Psoas muscle (tissue), 8 donors: ENCODE data around the gene ROPN1. TPM values are rescaled to one million over a fixed set of nuclear protein-coding genes. Genes with fewer than 3 reads are reported as not detected.
"Not testable (repeated sequence)": the region's sequence is repeated elsewhere in the genome, so short reads cannot be mapped to it uniquely, and the experiment has no call there.

Source experiments
- ATAC-seq, 4 donors: fragments of 200-7000 bp; cut with Tn5 transposase; one replicate each; pipeline ENCODE4 v1.9.1; 2020; ENCODE audit warnings: moderate library complexity in 3 of 4, mild to moderate bottlenecking in 2 of 4
- DNase-seq, 2 donors: peaks; one replicate each; pipeline ENCODE4 v3.0.0-alpha.2; 2020
- H3K27ac ChIP-seq: fragments of 200-600 bp; one replicate; pipeline ENCODE4 v1.8.0; 2022
- H3K27me3 ChIP-seq, 3 donors: fragments of 200-600 bp in 1 of 3; one replicate each; pipeline versions ENCODE4 v1.6.1 to v1.8.0; 2013 to 2022; ENCODE audit warnings: low read length in 2 of 3, mild to moderate bottlenecking in 2 of 3, moderate library complexity in 1 of 3; ENCODE audit not compliant: insufficient read depth in 3 of 3
- H3K36me3 ChIP-seq, 2 donors: fragments of 200-600 bp in 1 of 2; one replicate each; pipeline versions ENCODE4 v1.6.1 to v1.8.0; 2013 to 2022; ENCODE audit warnings: low read depth in 1 of 2, mild to moderate bottlenecking in 1 of 2, moderate library complexity in 1 of 2; ENCODE audit not compliant: insufficient read depth in 1 of 2
- H3K4me1 ChIP-seq: fragments of 200-600 bp; one replicate; pipeline ENCODE4 v1.8.0; 2022
- H3K4me3 ChIP-seq: fragments of 200-600 bp; one replicate; pipeline ENCODE4 v1.8.0; 2022; ENCODE audit warnings: mild to moderate bottlenecking
- H3K9me3 ChIP-seq: fragments of 200-600 bp; one replicate; pipeline ENCODE4 v1.8.0; 2022
- WGBS, 3 donors: extraction: QIAGEN DNeasy Blood & Tissue Kit; methylation state at CpG; one replicate each; pipeline versions ENCODE4 v1.1.6 to v1.1.7; 2013; 5-methylcytosine and 5-hydroxymethylcytosine counted together
- intact Hi-C, 2 donors: fragments of 100-400 bp; cut with DNase I; formaldehyde crosslinking; loops; one replicate each; pipeline versions ENCODE4 v1.11.0 to v1.14.2; 2022
- polyA plus RNA-seq, 3 donors: library from polyadenylated mRNA; stranded (reverse); fragments of 200-250 nt; gene quantifications; one replicate each; pipeline ENCODE4 v1.2.3, GENCODE V29; 2013
- total RNA-seq, 4 donors: library from RNA; stranded (reverse); fragmentation: NEBNext Ultra II Directional in 2 of 4; extraction: Animal tissue kit (Norgen Biotek cat#: 25700) in 2 of 4; gene quantifications; one replicate each; pipeline versions ENCODE4 v1.2.1 to v1.2.4, GENCODE V29; 2021 to 2023
- TF ChIP-seq, protein P1 (sequence below): fragments of 200-600 bp; IDR thresholded peaks from one replicate; pipeline ENCODE4 v1.8.0; 2022; ENCODE audit warnings: antibody characterized with exemption
- donor health status: healthy with polysubstance abuse.
- donor health status: DM: no; HTN: no; CAD: no; lungs with moderate emphysema.
- donor health status: Bipolar disorder and iron deficiency.
- donor health status: healthy.
- donor health status: DM: yes; HTN: yes; CAD: no.
- donor health status: DM: no; HTN: no; CAD: no.
- donor health status: DM: no; HTN: no; CAD: no.
- donor health status: DM: yes; HTN: yes; CAD: no.

ROPN1 gene
- total and polyA plus RNA-seq, 7 donors: not detected

DNA sequence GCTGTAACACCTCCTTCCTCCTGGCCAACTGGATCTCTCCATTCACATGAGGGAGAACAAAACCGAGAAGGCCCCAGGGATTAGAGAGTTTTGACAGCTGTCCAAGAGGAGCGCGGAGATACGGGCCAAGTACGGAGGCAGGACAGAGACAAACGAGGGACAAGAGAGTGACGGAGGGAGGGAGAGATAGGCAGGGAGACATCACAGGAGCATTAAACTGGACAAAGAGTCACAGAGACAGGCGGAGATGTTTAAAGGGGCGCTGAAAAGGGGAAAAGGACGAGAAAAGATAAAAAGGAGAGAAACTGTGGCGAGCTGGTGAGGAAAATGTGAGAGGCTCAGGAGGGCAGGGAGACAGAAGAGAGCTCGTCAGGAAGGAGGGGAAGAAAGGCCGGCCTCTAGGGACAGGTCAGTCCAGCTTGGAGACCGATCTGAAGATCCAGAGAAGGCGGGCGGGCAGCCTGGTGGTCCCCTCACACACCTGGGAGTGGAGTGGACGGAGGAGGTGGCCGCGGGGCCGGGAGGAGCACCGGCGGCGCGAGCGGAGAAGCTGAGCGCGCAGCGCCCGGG is 40.5 kb upstream of the ROPN1 start:
- no peaks in the 10 kb centered on the region for H3K36me3 ChIP-seq
- DNase-seq: peak; percentile 45 to 73
- peak overlapping the region; percentile 87 for H3K4me3 ChIP-seq
- intact Hi-C loops: loop anchor here (5.0 to 10.0 kb wide), 4 partner anchors 35 to 250 kb away; no protein-coding TSS in a partner anchor
- H3K9me3 ChIP-seq: no peaks in the 10 kb centered on the region
- H3K27ac ChIP-seq: peak overlapping the region; percentile 88
- TF ChIP-seq, protein P1, sequence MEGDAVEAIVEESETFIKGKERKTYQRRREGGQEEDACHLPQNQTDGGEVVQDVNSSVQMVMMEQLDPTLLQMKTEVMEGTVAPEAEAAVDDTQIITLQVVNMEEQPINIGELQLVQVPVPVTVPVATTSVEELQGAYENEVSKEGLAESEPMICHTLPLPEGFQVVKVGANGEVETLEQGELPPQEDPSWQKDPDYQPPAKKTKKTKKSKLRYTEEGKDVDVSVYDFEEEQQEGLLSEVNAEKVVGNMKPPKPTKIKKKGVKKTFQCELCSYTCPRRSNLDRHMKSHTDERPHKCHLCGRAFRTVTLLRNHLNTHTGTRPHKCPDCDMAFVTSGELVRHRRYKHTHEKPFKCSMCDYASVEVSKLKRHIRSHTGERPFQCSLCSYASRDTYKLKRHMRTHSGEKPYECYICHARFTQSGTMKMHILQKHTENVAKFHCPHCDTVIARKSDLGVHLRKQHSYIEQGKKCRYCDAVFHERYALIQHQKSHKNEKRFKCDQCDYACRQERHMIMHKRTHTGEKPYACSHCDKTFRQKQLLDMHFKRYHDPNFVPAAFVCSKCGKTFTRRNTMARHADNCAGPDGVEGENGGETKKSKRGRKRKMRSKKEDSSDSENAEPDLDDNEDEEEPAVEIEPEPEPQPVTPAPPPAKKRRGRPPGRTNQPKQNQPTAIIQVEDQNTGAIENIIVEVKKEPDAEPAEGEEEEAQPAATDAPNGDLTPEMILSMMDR: no peak
- H3K4me1 ChIP-seq: peaks cover 4% of the 10 kb centered on the region
- WGBS, 3 donors: 3 to 5% (median 4%) methylated on average over 15 to 29 of the region's 29 CpGs
- H3K27me3 ChIP-seq: peaks cover 0 to 19% (median 0%) of the 10 kb centered on the region in 3 donors
- ATAC-seq: peak; percentile 71 to 81 (median 78)

DNA sequence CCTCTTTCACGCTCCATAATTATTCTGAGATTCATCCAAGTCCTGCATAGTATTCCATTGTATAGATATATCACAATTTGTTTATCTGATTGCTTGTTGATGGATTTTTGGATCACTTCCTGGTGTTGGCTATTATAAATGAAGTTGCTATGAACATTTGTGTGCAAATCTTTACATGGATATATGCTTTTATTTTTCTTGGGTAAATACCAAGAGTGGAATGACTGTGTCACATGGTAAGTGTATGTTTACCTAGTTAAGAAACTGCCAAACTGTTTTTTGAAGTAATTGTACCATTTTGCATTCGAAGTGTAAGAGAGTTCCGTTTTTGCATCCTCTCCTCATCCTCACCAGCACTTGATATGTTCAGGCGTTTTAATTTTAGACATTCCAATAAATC is 34.6 kb upstream of the ROPN1 start:
- H3K4me1 ChIP-seq: no peaks in the 10 kb centered on the region
- no peaks in the 10 kb centered on the region for H3K9me3 ChIP-seq
- H3K36me3 ChIP-seq: no peaks in the 10 kb centered on the region
- DNase-seq (no peak), ATAC-seq (no peak)
- H3K4me3 ChIP-seq: no peak overlapping the region
- TF ChIP-seq, protein P1: no peak
- peaks cover 0 to 10% (median 0%) of the 10 kb centered on the region in 3 donors for H3K27me3 ChIP-seq
- intact Hi-C loops: no loop called here
- WGBS, 3 donors: 67 to 81% (median 68%) methylated on average over 4 of the region's 4 CpGs
- H3K27ac ChIP-seq: no peak overlapping the region

DNA sequence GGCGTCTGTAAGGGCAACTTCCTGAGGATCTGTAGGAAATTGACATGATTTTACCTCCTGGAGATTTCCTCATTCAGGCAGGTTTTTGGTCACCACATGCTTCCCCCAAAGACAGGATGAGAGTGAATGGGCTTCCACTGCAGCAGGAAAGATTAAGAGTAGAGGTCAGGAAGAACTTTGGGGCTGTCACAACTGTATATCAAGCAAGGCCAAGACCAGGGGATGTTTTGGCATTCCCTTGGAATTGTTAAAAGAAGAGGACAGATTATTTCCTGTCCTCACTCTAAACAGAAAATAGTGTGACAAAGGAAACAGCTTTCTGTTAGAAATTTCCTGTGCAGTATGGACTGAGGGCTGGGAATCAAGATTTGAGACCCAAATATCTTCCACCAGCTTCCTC is 31.6 kb upstream of the ROPN1 start:
- H3K9me3 ChIP-seq, DNase-seq, H3K27ac ChIP-seq, intact Hi-C loops, ATAC-seq, H3K4me3 ChIP-seq, H3K4me1 ChIP-seq, H3K36me3 ChIP-seq: not testable (repeated sequence)
- 80 to 86% (median 84%) methylated on average over 1 of the region's 1 CpG for WGBS, 3 donors
- H3K27me3 ChIP-seq: peaks cover 0 to 10% (median 0%) of the 10 kb centered on the region in 3 donors

DNA sequence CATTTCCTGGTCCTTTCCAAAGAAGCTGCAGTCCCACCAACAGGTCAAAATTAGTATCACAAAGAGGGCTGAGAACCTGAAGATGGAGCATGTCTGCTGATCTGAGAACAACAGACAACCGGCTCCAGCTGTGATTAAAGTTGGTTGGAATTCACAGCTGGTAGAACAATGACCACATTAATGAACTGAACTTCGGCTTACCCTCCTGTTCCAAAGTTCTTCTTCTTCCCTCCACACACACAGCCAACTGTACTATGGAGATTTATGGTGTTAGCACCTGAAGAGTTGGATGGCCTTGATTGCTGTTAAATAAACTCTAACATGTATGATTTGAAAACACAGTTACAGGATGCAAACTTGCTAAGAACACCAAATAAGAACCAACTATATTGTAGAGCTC is 27.4 kb upstream of the ROPN1 start:
- WGBS, 3 donors: 21 to 27% (median 22%) methylated on average over 2 of the region's 2 CpGs
- DNase-seq (no peak), ATAC-seq (no peak)
- intact Hi-C loops: loop anchor here (2.0 to 10.0 kb wide), 5 partner anchors 58 to 536 kb away; no protein-coding TSS in a partner anchor
- H3K36me3 ChIP-seq: no peaks in the 10 kb centered on the region
- H3K4me3 ChIP-seq: no peak overlapping the region
- H3K27ac ChIP-seq: no peak overlapping the region
- no peaks in the 10 kb centered on the region for H3K4me1 ChIP-seq
- H3K9me3 ChIP-seq: no peaks in the 10 kb centered on the region
- H3K27me3 ChIP-seq: no peaks in the 10 kb centered on the region
- TF ChIP-seq, protein P1: no peak

DNA sequence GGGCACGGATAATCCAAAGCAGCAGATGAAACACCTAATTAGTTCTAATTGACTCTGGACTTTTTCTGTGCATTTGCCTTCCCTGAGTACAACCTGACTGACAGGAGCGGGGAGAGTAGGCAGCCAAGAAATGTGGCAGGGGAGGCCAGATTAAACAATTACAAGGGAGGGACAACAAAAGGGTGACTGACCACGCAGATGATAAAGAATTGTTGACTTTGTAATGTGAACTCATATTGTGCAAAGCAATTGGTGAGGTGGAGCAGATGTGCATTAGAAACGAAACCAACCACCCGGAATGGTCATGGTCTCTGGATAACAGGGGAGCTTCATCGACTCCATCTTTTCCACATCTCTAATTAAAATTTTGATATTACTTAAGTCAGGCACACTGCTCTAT is 25.6 kb upstream of the ROPN1 start:
- 83 to 91% (median 88%) methylated on average over 6 of the region's 6 CpGs for WGBS, 3 donors
- H3K4me1 ChIP-seq, DNase-seq, ATAC-seq, H3K9me3 ChIP-seq, H3K4me3 ChIP-seq, H3K27ac ChIP-seq, H3K27me3 ChIP-seq, H3K36me3 ChIP-seq: not testable (repeated sequence)
- intact Hi-C loops: loop anchor here (5.0 to 10.0 kb wide), 4 partner anchors 60 to 537 kb away; no protein-coding TSS in a partner anchor
